CD4-positive, alpha-beta T cell treated with Interleukin-15 for 1 hour (primary cell): ENCODE measurements around the gene TAOK3.
"Not testable (repeated sequence)": the region's sequence is repeated elsewhere in the genome, so short reads cannot be mapped to it uniquely, and the experiment has no call there.

Experiments
- DNase-seq: peaks from one replicate; pipeline ENCODE4 v3.0.0-alpha.2; 2020

Gene TAOK3

GRCh38 chr12:118288174-118288573 lies 84.5 kb downstream of the TAOK3 start:
- DNase-seq = no peak

DNA sequence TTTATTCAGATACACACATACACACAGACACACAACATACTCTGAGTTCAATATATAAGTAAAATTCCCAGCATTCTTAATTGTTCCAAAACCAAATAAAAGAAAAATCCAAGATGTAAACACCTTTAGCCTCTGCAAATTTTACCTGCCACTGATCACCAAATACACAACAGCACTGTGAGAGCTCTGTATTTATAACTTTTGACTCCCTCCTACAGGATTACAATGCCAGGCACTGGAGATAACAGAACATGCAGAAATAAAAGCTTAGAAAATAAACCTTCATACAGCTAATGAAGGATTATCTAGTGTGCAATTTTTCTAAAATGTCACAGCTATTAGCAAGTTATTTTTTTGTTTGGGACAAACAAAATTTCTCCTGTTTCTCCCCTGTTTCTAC lies 85.0 kb downstream of the TAOK3 start:
- no peak for DNase-seq

DNA sequence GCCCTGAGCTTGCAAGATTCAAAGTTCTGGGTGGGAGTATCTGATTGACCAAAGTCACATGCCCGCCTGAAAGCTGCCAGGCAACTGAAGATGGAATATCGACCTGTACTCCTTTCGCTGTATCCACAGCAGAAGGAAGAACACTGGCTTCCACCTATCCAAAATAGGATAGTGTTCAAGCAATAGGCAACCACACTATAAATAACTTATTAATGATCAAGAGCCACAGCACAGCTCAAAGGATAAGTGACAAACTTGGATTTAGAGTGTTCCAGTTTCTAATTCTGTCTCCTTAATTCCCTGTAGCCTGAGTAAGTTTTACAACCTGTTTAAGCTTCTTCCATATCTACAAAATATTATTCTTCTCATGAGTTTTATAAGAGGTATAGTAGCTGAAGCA lies 89.9 kb downstream of the TAOK3 start:
- no peak for DNase-seq

GRCh38 chr12:118278288-118278687 lies 94.4 kb downstream of the TAOK3 start:
- not testable (repeated sequence) for DNase-seq

DNA sequence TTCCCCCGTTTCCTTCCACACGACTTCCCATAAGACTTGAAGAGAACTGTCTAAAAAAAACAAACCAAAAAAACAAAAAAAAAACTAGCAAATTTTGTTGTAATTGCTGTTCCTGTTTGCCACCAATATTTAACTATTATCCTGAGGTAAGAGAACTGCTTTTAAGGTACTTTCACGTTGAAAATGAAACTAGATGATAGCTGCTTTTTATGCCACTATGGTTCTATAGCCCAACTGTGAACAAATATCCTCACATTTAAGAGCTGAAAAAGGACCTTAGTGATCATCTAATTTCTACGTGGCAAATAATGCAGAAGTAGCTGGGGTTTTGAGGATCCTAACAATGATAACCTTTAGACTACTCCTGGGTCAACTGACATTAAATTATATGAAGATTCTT lies 98.6 kb downstream of the TAOK3 start:
- DNase-seq = no peak

GRCh38 chr12:118271770-118272417 lies 100.8 kb downstream of the TAOK3 start:
- DNase-seq = no peak

GRCh38 chr12:118271183-118271582 lies 101.5 kb downstream of the TAOK3 start:
- DNase-seq = no peak

- DNase-seq = no peak
These were observed 102.9 kb downstream of the TAOK3 start for GRCh38 chr12:118269806-118270205.

GRCh38 chr12:118259079-118259478 lies 113.6 kb downstream of the TAOK3 start:
- DNase-seq = no peak

DNA sequence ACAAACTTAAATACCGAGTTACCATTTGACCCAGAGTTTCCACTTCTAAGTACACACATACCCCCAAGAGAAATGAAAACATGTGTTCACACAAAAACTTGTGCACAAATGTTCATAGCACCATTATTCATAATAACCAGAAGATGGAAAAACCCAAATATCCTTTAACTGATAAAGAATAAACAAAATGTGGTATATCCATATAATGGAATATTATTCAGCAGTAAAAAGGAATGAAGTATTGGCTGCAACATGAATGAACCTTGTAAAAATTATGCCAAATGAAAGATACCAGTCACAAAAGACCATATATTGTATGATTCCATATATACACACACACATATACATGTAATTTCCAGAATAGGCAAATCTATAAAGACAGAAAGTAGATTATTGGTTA lies 116.4 kb downstream of the TAOK3 start:
- DNase-seq = no peak

DNA sequence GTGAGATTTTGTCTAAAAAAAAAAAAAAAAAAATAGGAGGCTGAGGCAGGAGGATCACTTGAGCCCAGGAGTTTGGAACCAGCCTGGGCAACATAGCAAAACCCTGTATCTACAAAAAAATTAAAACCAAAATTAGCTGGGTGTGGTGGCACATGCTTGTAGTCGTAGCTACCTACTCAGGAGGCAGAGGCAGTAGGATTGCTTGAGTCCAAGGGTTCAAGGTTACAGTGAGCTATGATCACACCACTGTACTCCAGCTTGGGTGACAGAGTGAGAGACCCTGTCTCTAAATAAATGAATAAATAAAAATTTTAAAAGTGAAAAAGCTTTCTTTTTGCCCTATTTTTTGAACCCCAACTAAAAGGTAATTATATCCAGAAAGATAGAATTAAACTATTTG lies 123.2 kb downstream of the TAOK3 start:
- DNase-seq = no peak

- not testable (repeated sequence) for DNase-seq
These were observed 126.8 kb downstream of the TAOK3 start for GRCh38 chr12:118245886-118246285.

DNA sequence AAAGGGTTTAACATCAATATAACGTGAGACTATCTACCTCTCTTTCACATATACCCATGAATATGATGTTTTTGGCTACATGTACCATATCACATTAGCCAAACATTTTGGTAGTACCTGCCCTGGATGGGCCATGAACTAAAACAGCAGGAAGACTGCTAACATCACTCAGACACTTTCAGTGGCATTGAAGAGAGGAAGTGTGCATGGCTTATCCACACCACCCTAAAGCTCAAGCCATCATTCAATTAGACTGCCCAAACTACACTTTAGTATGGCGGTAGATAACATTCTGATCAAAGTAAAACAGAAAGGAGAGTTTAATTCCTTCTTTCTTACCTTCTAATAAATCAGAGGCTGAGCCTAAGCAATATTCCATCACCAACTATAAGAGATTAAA lies 133.8 kb downstream of the TAOK3 start:
- DNase-seq = no peak

GRCh38 chr12:118237908-118238307 lies 134.8 kb downstream of the TAOK3 start:
- DNase-seq = no peak

GRCh38 chr12:118237052-118237665 lies 135.5 kb downstream of the TAOK3 start:
- no peak for DNase-seq

DNA sequence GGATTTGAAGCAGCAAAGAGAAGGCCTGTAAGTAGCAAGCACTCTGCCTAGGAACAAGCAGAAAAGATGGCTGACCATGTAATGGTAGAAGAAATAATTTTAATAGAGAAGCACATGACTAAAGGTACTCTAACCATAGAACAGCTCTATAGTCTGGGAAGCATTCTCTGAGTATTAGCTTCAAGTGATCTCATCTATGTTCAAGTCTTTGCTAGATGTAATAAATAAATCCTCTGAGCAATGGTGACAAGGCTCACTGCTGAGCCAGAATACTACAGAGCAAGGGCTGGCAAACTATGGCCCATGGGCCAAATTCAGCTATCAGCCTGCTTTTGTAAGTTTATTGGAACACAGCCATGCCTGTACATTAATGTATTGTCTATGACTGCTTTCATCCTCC lies 152.0 kb downstream of the TAOK3 start:
- no peak for DNase-seq

- DNase-seq = no peak
These were observed 152.9 kb downstream of the TAOK3 start for GRCh38 chr12:118219772-118220171.

DNA sequence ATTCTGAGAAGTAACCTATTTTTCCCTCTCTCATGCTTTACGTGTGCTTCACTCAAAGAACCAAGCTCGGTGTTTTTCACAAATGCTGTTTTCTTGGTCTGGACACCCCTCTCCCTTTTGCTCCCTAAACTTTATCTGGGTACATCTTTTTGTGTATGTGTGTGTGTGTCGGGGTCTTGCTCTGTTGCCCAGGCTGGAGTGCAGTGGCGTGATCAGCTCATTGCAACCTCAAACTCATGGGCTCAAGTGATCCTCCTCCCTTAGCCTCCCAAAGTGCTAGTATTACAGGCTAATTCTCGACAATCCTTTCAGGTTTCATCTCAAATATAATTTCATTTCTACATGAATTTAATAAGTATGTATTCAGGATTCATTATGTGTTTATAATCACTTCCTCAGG lies 153.6 kb downstream of the TAOK3 start:
- DNase-seq = no peak

DNA sequence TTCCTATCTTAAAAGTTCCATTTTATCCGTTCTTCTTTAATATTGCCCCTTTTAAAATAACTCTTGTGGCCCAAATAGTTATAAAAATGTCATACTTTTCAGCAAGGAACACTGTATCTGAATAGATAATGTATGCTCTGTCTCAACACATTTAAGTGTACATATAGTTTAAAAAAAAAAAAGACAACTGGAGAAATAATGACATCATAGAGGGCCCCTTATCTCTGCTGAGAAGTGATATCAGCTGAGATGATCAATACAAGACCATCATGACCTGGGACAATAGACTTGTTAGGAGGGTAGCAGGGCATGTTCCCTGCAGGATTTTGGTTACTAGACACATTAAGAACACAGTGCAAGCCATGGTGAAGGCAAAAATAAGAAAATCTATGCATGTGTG lies 159.3 kb downstream of the TAOK3 start:
- DNase-seq = no peak

DNA sequence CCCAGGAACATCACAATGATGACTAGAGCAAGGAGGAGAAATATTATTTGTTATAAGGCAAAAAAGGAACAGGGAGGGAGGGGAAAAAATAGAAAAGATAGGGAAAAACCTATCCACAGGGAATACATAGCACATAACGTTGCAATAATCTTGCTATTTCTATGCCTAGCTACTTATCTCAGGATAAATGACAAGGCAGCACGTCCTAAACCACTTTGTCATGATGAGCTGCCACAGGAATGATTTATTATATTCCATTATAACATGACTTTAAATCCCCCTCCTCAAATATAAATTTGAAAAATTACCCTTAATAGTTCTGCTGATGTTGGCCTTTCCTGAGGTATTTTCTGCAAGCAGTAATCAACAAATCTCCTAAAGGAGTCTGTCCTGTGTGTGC lies 160.1 kb downstream of the TAOK3 start:
- DNase-seq = no peak

GRCh38 chr12:118206107-118206412 lies 166.6 kb downstream of the TAOK3 start:
- DNase-seq = no peak

DNA sequence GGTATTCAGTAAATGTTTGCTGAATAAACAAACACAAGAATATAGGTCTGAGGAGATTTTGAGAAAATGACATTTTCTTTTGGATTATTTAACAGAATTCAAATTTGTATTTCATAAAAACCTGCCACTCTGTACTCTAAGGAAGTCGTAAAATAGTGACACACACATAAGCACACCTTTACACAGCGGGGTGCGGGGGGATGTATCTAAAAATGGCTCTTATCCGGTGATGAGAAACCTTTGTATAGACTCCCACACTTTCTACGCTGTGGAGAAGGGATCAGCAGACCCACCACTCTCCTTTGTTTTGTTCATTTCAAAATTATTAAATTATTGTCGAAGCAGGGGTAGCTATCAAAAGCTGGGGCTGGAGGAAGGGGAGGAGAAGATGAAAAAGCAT lies 178.7 kb downstream of the TAOK3 start:
- no peak for DNase-seq

DNA sequence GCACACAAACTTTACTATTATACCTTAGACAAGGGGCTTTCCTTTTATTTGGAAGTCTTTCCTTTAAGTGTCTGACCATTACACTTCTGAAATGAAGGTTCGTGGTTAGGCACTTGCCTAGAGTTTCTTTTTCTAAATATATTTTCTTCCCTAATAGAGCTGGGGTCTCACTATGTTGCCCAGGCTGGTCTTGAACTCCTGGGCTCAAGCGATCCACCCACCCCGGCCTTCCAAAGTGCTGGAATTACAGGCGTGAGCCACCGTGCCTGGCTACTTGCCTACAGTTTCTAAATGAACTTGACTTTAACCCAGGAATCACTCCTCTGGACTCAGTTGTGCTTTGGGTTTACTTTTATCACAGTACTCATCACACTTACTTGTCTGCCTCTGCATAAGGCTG lies 179.2 kb downstream of the TAOK3 start:
- DNase-seq = no peak

DNA sequence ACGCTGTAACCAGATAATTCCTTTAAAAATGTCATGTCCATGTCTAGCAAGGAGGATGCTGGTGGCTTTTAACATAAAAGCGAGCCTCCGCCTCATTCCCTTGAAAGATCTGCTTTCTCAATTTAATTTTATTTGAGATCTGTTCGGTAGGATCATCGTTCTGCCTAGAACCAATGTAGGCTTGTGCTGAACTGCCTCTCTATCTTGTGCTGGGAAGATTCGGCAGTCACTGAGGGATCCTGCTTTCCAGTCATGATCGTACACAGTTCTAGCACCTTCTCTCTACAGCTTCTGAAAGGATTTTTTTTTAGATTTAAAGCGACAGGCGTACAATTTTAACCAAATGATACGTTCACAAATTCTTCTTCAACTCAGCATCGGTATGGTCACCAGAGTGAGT lies 182.4 kb downstream of the TAOK3 start:
- no peak for DNase-seq

DNA sequence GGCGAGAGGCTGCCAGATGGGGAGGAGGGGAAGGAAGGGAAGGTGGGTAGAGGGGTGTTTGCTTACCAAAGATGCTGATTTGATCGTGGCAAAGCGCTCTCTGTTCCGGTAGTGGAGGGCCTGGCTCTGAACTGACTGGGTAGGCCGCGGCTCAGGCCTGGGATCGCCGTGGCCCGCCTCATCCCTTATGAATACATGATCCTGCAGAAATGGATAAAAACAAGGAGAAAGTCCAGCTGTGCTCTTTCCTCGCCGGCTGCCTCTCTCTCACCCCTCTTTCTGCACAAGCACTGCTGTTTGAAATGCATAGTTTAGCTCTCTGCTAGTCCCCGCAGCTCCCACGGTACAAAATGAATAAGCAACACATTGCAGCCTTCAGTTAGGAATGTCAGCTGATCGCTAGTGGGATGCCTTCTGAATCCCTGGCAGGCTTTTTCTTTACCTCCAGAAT lies 182.9 kb downstream of the TAOK3 start:
- DNase-seq = no peak
